ENCODE results near the gene ZC3H14.

ZC3H14 gene

GRCh38 chr14:88667555-88668273, 104.9 kb downstream of the ZC3H14 start:
- no peaks in the 10 kb centered on the region for H3K27me3 ChIP-seq
- TF ChIP-seq CTCF (IDR thresholded peaks at IDR 0.05) = no peak
- no peaks in the 10 kb centered on the region for H3K9me3 ChIP-seq
- H3K27ac ChIP-seq = no peak overlapping the region
- H3K36me3 ChIP-seq = no peaks in the 10 kb centered on the region
- no peak overlapping the region for H3K4me3 ChIP-seq (ENCODE audit: low read depth in 1 of 2, low read length in 1 of 2)
- no peaks in the 10 kb centered on the region for H3K4me1 ChIP-seq (ENCODE audit: control insufficient read depth in 1 of 2, insufficient read depth in 1 of 2, low read depth in 1 of 2, low read length in 1 of 2)

GRCh38 chr14:88668448-88669116, 105.7 kb downstream of the ZC3H14 start:
- H3K9me3 ChIP-seq = no peaks in the 10 kb centered on the region
- H3K4me3 ChIP-seq (ENCODE audit: low read depth in 1 of 2, low read length in 1 of 2) = no peak overlapping the region
- H3K27me3 ChIP-seq = no peaks in the 10 kb centered on the region
- H3K4me1 ChIP-seq (ENCODE audit: control insufficient read depth in 1 of 2, insufficient read depth in 1 of 2, low read depth in 1 of 2, low read length in 1 of 2) = no peaks in the 10 kb centered on the region
- H3K27ac ChIP-seq = no peak overlapping the region
- TF ChIP-seq CTCF (IDR thresholded peaks at IDR 0.05) = no peak
- H3K36me3 ChIP-seq = no peaks in the 10 kb centered on the region

GRCh38 chr14:88669346-88669745, 106.5 kb downstream of the ZC3H14 start:
- no peak for TF ChIP-seq CTCF (IDR thresholded peaks at IDR 0.05)
- no peak overlapping the region for H3K4me3 ChIP-seq (ENCODE audit: low read depth in 1 of 2, low read length in 1 of 2)
- H3K27ac ChIP-seq = no peak overlapping the region
- H3K27me3 ChIP-seq = no peaks in the 10 kb centered on the region
- no peaks in the 10 kb centered on the region for H3K36me3 ChIP-seq
- H3K9me3 ChIP-seq = no peaks in the 10 kb centered on the region
- H3K4me1 ChIP-seq (ENCODE audit: control insufficient read depth in 1 of 2, insufficient read depth in 1 of 2, low read depth in 1 of 2, low read length in 1 of 2) = no peaks in the 10 kb centered on the region

Data from neutrophil (primary cell).